SW480 (cell line): ENCODE measurements around the gene NR5A2.
"Not testable (repeated sequence)": the region's sequence is repeated elsewhere in the genome, so short reads cannot be mapped to it uniquely, and the experiment has no call there.

Experiments used
- DNase-seq: peaks from one replicate; pipeline ENCODE4 v3.0.0-alpha.2; 2016; ENCODE audit warnings: low spot score

Gene NR5A2

DNA sequence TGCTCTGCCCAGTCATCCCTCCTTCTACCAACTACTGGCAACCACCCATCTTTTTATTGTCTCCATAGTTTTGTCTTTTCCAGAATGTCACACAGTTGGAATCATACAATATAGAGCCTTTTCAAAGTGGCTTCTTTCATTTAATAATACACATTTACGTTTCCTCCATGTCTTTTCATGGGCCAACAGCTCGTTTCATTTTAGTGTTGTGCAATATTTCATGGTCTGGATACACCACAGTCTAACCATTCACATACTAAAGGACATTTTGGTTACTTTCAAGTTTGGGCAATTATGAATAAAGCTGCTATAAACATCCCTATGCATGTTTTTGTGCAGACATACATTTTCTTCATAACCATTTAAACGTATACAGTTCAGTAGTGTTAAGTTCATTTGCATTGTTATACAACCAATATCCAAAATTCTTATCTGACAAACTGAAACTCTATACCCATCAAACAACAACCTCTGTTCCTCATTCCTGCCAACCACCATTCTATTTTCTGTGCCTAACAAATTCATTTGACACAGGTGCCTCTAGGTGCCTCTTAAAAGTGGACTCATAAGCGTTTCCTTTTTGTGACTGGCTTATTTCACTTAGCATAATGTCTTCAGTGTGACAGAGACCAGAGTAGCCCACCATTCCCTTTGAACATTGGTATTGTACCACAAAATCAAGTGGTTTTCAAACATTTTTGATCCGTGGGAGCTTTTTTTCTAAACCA, 138.1 kb downstream of the NR5A2 start:
- no peak for DNase-seq

DNA sequence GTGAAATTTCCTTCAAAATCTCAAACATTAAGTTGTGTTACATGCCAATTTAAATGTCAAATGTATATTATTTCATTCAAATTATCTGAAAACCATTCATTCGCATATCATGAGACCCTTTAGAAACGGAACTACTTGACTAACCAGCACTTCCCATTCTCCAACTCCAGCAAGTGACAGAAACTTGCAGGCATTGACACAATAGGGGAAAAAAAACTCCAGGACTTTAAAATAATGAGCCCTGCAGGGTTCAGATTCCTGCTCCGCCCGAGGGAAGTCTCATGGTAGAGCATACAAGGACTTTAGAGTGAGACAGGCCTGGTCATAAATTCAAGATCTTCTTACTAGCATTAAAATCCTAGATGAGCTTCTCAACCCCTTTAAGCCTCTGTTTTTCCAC, 138.9 kb downstream of the NR5A2 start:
- DNase-seq: no peak

DNA sequence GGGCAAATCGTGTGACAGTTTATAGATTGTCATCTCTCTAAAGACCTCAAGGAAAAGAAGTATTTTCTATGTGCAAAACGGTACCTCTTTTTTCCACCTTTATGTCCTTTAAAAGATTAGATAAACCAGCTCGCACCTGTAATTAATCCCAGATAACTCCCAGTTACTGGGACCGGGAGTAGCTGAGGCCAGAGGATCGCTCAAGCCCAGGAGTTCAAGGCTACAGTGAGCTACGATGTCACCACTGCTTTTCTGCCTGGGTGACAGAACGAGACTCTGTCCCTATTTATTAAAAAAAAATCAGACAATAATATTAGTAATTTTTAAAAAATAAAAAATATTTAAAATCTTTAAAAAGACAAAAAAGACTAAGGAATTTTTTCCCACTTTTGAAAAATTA, 141.4 kb downstream of the NR5A2 start:
- no peak for DNase-seq

DNA sequence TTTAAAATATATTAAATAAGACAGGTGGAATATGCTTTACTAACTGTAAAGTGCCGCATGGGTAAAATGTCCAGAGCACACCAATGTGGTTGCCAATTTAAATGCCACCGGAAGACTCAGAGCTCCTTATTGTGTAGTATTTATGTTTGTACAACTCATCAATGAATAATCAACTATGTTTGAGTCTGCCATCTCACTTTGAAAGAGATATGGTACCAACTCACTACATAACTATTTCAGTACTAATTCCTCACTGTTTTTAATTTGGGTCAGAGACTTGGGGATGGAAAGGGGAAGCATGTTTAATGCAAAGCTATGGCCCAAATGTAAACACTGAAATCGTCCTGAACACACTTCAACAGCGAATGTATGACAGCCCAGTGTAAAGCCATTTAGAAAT, 144.8 kb downstream of the NR5A2 start:
- DNase-seq: no peak

DNA sequence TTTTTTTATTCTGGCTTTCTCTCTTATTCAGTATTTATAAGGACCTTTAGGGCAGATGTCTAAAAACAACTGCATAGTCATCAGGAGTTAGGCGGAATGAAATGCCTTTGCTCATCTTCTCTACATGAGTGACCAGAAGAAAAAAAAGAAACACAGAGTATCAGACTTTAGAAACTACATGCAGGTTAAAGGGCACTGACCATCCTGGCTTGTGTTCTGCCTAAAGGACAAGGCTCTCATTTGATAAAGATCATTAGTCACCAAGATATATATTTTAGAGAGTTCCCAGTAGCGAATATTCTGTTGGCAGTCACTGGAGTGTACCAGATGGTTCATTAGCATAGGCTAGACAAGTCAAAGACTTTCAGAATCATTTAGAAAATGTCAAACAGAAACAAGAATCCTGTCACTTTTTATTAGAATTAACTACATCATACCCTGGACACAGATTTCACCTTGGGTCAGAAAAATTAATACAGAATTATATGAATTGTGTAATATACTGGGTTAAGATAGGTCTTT, 145.6 kb downstream of the NR5A2 start:
- DNase-seq: no peak

DNA sequence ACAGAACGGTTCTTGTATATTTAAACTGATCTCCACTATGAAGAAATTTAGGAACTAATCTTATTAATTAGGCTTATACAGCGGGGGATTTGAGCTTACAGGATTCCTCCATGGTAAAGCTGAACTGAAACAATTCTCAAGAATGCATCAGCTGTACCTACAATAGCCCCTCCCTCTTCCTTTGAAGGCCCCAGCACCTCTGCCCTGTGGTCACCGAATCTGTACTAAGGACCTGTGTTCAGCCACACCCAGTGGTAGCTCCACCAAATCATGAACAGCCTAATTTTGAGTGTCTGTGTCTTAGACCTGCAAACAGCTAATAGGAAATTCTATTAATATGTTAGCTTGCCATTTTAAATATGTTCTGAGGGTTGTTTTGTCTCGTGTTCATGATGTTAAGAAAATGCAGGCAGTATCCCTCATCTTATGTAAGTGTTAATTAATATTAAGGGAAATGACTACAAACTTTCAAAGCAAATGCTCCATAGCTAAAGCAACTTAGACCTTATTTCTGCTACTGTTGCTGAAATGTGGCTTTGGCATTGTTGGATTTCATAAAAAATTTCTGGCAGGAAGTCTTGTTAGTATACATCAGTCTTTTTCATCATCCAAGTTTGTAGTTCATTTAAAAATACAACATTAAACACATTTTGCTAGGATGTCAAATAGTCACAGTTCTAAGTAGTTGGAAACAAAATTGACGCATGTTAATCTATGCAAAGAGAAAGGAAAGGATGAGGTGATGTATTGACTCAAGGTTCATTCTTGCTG, 147.2 kb downstream of the NR5A2 start:
- no peak for DNase-seq

DNA sequence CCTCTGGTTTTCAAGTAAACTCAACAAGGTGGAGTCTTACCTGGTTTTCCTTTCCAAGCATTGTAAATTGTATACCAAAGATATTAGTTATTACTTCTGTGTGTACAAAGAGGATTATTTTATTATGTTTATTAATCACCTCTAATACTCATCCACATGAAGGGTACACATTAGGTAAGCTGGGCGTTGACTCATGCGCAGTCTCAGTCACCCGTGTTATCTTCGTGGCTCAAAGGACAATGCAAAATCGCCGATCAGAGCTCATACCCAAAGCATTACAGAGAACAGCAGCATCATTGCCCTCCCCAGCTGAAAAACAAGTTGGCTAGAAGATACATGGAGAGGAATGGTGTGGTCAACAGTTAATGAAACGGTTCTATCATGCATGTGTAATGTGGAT, 148.7 kb downstream of the NR5A2 start:
- no peak for DNase-seq

DNA sequence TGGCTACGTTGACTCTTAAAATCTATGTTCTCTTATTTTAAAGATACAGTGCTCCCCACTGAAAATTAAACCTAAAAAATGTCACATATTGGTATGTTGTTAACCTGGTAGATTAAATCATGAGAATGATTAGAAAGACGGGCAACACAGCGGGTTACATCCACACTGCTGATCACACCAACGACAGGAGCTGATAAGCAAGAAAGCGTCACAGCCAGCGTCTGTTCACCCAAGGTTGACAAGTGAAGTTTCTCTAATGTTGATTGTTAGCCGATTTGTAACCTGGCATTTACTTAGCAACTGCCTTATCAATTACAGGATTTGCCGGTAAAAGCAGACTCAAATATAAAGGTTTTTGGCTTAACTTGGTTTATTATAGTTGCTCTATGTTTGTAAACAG, 149.3 kb downstream of the NR5A2 start:
- DNase-seq: no peak

DNA sequence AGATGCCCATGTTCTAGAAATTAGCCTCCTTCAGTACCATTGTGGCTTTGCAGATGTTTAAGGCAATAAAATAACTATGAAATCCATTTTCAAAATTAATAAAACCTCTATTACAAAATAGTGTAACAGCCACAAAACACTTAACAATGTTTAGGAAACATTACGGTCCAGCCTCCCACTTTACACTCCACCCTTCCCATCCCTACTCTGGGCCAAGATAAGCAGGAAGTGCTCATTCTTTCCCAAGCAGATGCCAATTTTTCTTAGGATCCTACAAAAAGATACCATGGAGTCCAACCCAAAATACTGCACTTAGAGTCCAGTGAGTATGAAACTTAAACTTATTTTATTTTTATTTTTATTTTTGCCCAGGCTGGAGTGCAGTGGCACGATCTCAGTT, 150.8 kb downstream of the NR5A2 start:
- no peak for DNase-seq

DNA sequence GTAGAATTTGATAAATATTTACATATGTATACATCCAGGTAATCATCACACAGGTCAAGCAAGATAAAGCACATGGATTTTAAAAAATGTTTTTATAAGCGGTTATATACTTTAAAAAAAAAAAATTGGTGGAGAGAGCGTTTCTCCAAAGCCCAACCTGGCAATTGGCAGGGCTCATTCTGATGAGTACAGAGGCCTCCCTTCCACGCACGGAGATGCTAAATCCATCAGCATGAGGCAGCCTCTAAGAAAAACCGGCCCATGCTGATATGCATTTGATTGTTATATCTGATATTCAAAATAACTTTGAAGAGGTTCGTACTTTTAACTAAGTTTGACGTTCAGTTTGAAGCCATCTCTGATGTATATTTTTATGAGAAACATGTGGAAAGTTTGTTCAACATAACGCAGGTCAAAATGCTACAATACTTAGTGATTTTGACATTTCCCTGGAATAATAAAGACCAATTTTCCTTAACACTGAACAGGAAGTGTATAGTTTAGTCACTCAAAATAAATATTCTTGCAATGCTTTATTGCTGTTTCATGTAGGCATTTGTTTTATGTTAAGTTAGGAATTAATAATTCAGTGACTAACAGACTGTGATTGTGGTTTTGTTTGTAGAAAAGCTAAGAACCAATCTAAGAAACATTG, 151.7 kb downstream of the NR5A2 start:
- no peak for DNase-seq

DNA sequence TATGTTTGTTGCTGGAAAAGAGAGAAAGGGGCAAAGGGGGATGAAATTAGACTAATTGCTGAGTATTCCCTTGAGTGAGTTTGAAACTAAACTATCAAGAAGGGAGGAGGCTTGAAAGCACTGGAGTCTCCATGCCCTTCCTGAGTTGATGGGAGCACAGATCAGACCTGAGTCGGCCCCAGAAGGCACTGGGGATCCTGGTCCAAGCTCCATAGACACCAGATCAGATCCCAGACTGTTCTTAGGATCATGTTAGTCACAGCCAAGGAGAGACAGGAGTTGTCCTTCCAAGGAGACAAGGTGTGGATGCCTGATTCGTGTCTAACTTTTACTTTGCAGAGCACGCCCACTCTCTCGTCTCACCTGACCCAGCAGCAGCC, 152.3 kb downstream of the NR5A2 start:
- DNase-seq: no peak

DNA sequence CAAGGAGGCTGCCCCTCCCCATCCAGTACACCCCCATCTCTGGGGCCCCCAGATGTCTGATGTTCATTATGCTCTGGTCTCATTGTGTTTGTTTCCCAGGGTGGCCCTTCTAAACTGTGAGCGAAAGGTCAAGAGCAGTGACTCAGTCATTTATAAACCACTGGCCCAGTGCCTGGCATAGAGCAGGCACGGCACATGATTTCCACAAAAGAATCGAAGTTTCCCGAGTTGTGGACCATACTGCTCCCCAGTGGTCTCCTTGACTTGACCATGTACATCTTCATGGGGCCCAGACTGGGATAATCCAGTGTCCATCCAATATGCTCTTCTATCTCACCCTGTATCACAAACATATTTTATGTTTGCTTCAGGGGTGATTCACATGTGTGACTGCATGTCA, 153.3 kb downstream of the NR5A2 start:
- DNase-seq: no peak

DNA sequence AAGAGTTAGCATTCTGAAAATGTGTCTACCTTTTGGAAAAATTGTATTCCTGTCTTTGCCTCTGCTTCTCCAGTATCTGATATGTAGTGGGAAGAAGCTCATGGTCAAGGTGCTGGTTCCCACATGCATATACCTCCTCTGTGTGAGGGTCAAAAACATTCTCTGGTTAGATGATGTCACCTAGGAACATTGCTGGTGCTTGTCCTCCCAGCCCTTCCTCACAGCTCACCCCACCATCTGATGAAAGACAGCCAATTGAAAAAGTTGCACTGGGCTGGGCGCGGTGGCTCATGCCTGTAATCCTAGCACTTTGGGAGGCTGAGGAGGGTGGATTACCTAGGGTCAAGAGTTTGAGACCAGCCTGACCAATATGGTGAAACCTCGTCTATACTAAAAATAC, 154.4 kb downstream of the NR5A2 start:
- no peak for DNase-seq

DNA sequence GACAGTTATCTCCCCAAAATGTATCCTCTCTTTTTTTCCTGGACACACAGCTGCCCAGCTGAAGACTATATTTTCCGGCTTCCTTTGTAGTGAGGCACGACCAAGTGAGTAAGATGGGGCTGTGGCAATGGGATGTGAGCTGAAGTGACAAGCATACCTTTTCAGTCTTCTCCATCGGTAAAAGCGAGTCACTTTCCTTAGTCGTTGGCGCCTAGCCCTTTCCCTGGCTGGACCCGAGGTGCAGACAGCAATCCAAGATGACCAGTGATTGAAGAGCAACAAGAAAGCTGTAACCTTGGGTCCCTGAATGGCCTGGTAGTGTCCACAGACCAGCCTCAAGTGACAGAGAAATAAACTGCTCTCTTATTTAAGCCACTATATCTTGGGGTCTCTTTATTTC, 155.2 kb downstream of the NR5A2 start:
- DNase-seq: no peak

DNA sequence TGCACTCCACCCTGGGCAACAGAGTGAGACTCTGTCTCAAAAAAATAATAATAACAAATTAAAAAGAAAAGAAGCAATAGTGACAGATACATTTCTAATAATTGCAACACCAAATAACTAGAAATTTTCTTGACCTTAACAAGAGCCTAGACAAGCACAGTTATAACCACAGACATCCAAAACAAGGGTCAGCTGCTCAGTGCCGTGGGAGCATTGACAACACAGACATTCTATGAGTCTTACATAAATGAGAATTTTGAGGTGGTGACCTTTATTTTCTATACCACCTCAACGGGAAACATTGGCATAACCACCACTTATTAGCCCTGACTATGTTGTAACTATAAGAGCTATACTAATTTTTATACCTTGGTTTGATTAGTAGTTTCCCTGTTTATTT, 156.1 kb downstream of the NR5A2 start:
- no peak for DNase-seq

DNA sequence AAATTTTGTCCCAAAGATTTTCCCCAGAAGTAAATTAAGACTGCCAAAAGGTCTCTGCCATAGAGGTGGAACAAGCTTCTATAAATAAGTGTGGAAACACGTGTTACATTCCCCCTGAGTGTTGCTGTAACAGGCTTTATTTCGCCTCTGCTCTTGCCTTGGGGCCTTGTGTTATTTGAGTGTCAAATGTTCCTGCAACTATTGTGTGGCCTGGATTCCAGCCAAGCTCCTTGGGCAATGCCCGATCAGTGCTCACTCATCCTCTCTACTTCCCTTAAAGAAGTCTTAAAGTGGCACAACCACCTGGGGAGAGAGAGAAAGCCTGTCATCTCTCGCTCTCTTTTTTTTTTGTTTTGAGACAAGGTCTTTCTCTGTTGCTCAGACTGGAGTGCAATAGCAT, 156.7 kb downstream of the NR5A2 start:
- DNase-seq: no peak

DNA sequence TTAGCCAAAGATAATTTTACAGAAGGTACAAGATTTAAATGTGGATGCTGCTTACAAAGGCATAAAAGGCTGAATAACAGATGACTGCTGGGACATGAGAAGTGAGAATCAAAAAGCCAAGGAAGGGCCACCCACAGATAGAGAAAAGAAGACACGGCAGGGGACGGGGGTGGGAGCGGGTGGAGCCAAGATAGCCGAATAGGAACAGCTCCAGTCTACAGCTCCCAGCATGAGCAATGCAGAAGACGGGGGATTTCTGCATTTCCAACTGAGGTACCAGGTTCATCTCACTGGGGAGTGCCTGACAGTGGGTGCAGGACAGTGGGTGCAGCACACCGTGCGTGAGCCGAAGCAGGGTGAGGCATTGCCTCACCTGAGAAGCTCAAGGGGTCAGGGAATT, 157.7 kb downstream of the NR5A2 start:
- DNase-seq: not testable (repeated sequence)

DNA sequence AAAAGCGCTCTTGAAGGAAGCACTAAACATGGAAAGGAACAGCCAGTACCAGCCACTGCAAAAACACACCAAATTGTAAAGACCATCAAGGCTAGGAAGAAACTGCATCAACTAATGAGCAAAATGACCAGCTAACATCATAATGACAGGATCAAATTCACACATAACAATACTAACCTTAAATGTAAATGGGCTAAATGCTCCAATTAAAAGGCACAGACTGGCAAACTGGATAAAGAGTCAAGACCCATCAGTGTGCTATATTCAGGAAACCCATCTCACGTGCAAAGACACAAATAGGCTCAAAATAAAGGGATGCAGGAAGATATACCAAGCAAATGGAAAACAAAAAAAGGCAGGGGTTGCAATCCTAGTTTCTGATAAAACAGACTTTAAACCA, 159.8 kb downstream of the NR5A2 start:
- not testable (repeated sequence) for DNase-seq

DNA sequence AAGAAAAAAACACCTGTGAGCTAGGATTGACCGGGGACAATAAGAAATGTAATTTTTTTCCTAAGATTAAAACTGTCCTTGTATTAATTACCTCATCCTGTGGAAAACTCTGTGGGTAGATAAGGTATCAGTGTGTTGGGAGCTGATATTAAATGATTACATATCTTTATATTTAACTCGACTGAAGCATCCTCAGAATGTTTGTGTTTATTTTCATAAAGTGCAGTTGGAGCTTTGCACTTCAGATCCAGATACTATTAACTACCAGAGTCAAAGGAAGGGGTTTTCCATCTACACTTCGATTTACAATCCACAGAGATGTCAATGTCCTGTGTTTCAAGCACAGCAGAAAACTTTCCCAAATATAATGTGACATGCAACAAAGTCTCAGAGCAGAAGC, 164.5 kb downstream of the NR5A2 start:
- no peak for DNase-seq

DNA sequence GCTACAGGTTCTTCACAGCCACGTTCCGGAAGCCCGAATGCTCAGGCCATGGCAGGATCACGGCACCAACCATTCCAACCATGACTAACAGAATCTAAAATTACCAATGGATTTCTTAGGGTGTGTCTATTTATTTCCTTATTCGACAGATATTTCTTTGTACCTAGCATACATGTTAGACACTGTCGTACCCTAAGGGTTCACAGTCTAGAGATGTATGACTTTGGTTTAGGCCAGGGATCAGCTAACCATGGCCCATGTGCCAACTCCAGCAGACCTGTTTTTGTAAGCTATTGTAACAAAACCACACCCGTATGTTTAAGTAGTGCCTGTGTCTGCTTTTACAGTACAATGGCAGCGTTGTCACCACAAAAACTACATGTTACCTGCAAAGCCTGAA, 167.0 kb downstream of the NR5A2 start:
- DNase-seq: no peak

DNA sequence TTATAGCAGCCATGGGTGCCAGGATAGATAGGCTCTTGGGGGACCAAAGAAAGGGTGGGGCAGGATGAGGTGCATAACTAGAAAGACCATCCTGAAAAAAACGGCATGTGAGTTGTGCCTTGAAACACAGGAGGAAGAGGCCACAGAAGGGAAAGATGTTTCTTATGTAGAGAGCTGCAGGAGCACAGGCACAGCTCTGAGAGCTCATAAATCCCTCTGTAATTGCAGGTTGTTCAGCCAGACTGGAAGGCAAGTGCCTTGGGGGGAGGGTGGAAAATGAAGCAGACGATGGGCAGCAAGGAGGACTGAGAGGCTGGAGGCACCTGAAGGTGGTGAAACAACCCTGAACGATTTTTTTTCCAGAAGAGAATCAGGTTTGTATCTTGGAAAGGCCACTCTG, 170.7 kb downstream of the NR5A2 start:
- no peak for DNase-seq

DNA sequence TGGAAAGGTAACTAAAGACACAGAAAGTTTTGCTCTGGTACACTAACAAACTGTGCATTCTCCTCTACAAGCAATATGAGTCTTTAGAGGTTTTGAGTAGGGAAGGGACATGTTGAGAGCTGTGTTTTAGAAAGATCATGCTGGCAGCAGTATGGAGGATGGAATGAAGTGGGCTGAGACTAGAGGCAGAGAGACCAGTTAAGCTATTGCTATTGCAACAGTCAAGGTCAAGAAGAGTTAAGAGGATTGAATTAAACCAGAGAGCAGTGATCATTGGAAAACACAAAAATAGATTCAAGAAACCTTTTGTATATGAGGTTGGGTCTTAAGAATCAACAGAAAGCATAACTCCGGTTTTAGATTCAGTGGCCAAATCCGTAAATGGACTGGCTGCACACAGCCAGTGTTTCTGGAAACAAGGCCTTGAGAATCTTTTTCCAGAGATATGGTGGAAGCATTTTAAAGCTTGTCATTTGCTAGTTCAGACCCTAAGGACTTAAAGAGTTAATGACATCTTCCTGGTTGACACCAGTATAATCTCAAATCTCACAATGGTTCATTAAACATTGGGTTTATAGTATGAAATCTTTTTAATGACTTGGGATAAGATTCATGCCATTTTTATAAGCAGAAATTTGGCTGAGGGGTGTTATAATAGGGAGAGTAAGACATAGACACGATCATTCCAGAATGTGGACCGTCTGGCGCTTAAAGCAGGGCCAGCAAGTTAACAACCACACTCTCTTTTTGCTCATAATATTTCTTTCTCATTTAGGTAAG, 177.9 kb downstream of the NR5A2 start:
- no peak for DNase-seq
